Central memory CD8-positive, alpha-beta T cell (primary cell): ENCODE data around the gene TLX2.
A peak's percentile ranks its signal among the peaks of the same experiment; 100 is the strongest.

Experiments
- ATAC-seq: fragments of 150-1000 bp; cut with Tn5 transposase; replicated peaks from 2 replicates; pipeline ENCODE4 v1.10.0; 2022; ENCODE audit warnings: mild to moderate bottlenecking, moderate FRiP score, moderate number of reproducible peaks; ENCODE audit not compliant: poor library complexity, severe bottlenecking; ENCODE audit errors: extremely low read depth
- DNase-seq, 2 donors: peaks; one replicate each; pipeline ENCODE4 v3.0.0; 2021; ENCODE audit warnings: low spot score in 2 of 2
- H3K27ac Mint-ChIP-seq: one replicate; pipeline ENCODE4 v1.8.0; 2022; ENCODE audit warnings: low read depth, mild to moderate bottlenecking, moderate library complexity, mixed read lengths
- H3K27me3 Mint-ChIP-seq: one replicate; pipeline ENCODE4 v1.8.0; 2022; ENCODE audit warnings: mixed read lengths
- H3K36me3 Mint-ChIP-seq: one replicate; pipeline ENCODE4 v1.8.0; 2022; ENCODE audit warnings: mild to moderate bottlenecking, moderate library complexity, mixed read lengths; ENCODE audit not compliant: insufficient read depth
- H3K4me1 Mint-ChIP-seq: one replicate; pipeline ENCODE4 v1.8.0; 2022; ENCODE audit warnings: mixed read lengths
- H3K4me3 Mint-ChIP-seq: one replicate; pipeline ENCODE4 v1.8.0; 2022; ENCODE audit warnings: mild to moderate bottlenecking, moderate library complexity, mixed read lengths
- H3K9me3 Mint-ChIP-seq: one replicate; pipeline ENCODE4 v1.8.0; 2022; ENCODE audit warnings: mixed read lengths

TLX2 gene

GRCh38 chr2:74551942-74552913 lies 38.0 kb downstream of the TLX2 start:
- H3K27ac Mint-ChIP-seq, result peak overlapping the region; percentile 22
- peaks cover 42% of the 10 kb centered on the region for H3K27me3 Mint-ChIP-seq
- DNase-seq (no peak), ATAC-seq (no peak)
- H3K4me1 Mint-ChIP-seq, result peaks cover 12% of the 10 kb centered on the region
- H3K9me3 Mint-ChIP-seq, result no peaks in the 10 kb centered on the region
- H3K4me3 Mint-ChIP-seq, result peak overlapping the region; percentile 16
- peaks cover 27% of the 10 kb centered on the region for H3K36me3 Mint-ChIP-seq

- peak overlapping the region; percentile 88 for H3K27ac Mint-ChIP-seq
These were observed 38.9 kb downstream of the TLX2 start for GRCh38 chr2:74552914-74553811.

GRCh38 chr2:74553892-74554819 lies 39.9 kb downstream of the TLX2 start, which contains the start of the genes DOK1 and LOXL3:
Gene DOK1, plus strand, starts transcription at chr2:74554720. Its CDS starts 35 bp downstream, at chr2:74554755.
Gene LOXL3, minus strand, starts transcription at chr2:74553942. Its CDS starts 1,308 bp downstream, at chr2:74552634.
- Mint-ChIP-seq H3K27ac (peak within 1 kb of the TSS; percentile 88), H3K4me1 (peaks cover 12% of the 10 kb centered on the region), H3K36me3 (peaks cover 27% of the 10 kb centered on the region), H3K4me3 (peak within 1 kb of the TSS; percentile 88), H3K9me3 (no peaks in the 10 kb centered on the region), H3K27me3 (peaks cover 27% of the 10 kb centered on the region)
- DNase-seq (peak; percentile 75), ATAC-seq (peak; percentile 83)

More at GRCh38 chr2:74552914-74553811, 38.9 kb downstream of the TLX2 start:
- Mint-ChIP-seq H3K9me3 (no peaks in the 10 kb centered on the region), H3K36me3 (peaks cover 27% of the 10 kb centered on the region), H3K4me3 (peak overlapping the region; percentile 88), H3K27me3 (peaks cover 32% of the 10 kb centered on the region), H3K4me1 (peaks cover 12% of the 10 kb centered on the region)
- DNase-seq, result no peak
- ATAC-seq, result no peak

- H3K27me3 Mint-ChIP-seq, result peaks cover 21% of the 10 kb centered on the region
- peaks cover 27% of the 10 kb centered on the region for H3K36me3 Mint-ChIP-seq
- peaks cover 12% of the 10 kb centered on the region for H3K4me1 Mint-ChIP-seq
- H3K9me3 Mint-ChIP-seq, result no peaks in the 10 kb centered on the region
- DNase-seq (peak in 1 of 2 donors; percentile 34), ATAC-seq (peak; percentile 47)
- H3K4me3 Mint-ChIP-seq, result peak overlapping the region; percentile 88
- H3K27ac Mint-ChIP-seq, result peak overlapping the region; percentile 88
These were observed 40.7 kb downstream of the TLX2 start for GRCh38 chr2:74554820-74555531.

GRCh38 chr2:74555610-74556103 lies 41.4 kb downstream of the TLX2 start:
- no peak for DNase-seq
- Mint-ChIP-seq H3K4me1 (peaks cover 12% of the 10 kb centered on the region), H3K36me3 (peaks cover 27% of the 10 kb centered on the region), H3K27me3 (peaks cover 21% of the 10 kb centered on the region), H3K27ac (peak overlapping the region; percentile 88), H3K4me3 (peak overlapping the region; percentile 88), H3K9me3 (no peaks in the 10 kb centered on the region)
- ATAC-seq, result no peak

GRCh38 chr2:74556159-74556558 lies 41.9 kb downstream of the TLX2 start:
- Mint-ChIP-seq H3K9me3 (no peaks in the 10 kb centered on the region), H3K4me1 (peaks cover 12% of the 10 kb centered on the region), H3K4me3 (peak overlapping the region; percentile 88), H3K27me3 (peaks cover 17% of the 10 kb centered on the region), H3K27ac (peak overlapping the region; percentile 49), H3K36me3 (peaks cover 27% of the 10 kb centered on the region)
- no peak for DNase-seq
- no peak for ATAC-seq

- Mint-ChIP-seq H3K9me3 (no peaks in the 10 kb centered on the region), H3K4me3 (peak overlapping the region; percentile 88)
These were observed 42.7 kb downstream of the TLX2 start for GRCh38 chr2:74556831-74557370.

GRCh38 chr2:74558284-74559230 lies 44.3 kb downstream of the TLX2 start:
- ATAC-seq (no peak), DNase-seq (no peak)
- Mint-ChIP-seq H3K4me1 (peaks cover 10% of the 10 kb centered on the region), H3K27ac (no peak overlapping the region), H3K9me3 (no peaks in the 10 kb centered on the region), H3K4me3 (no peak overlapping the region), H3K27me3 (peaks cover 31% of the 10 kb centered on the region), H3K36me3 (peaks cover 22% of the 10 kb centered on the region)

More at GRCh38 chr2:74556831-74557370, 42.7 kb downstream of the TLX2 start:
- no peak for DNase-seq
- no peak for ATAC-seq
- Mint-ChIP-seq H3K4me1 (peaks cover 12% of the 10 kb centered on the region), H3K36me3 (peaks cover 27% of the 10 kb centered on the region), H3K27ac (no peak overlapping the region), H3K27me3 (peaks cover 16% of the 10 kb centered on the region)

- no peaks in the 10 kb centered on the region for H3K9me3 Mint-ChIP-seq
- ATAC-seq (no peak), DNase-seq (no peak)
- H3K36me3 Mint-ChIP-seq, result peaks cover 11% of the 10 kb centered on the region
- no peak overlapping the region for H3K4me3 Mint-ChIP-seq
- H3K27me3 Mint-ChIP-seq, result peaks cover 40% of the 10 kb centered on the region
- peaks cover 7% of the 10 kb centered on the region for H3K4me1 Mint-ChIP-seq
- H3K27ac Mint-ChIP-seq, result no peak overlapping the region
These were observed 45.7 kb downstream of the TLX2 start for GRCh38 chr2:74559912-74560311.

GRCh38 chr2:74560591-74560990 lies 46.3 kb downstream of the TLX2 start:
- H3K36me3 Mint-ChIP-seq, result peaks cover 6% of the 10 kb centered on the region
- no peak for DNase-seq
- ATAC-seq, result no peak
- H3K9me3 Mint-ChIP-seq, result no peaks in the 10 kb centered on the region
- peaks cover 1% of the 10 kb centered on the region for H3K4me1 Mint-ChIP-seq
- no peak overlapping the region for H3K27ac Mint-ChIP-seq
- H3K4me3 Mint-ChIP-seq, result no peak overlapping the region
- H3K27me3 Mint-ChIP-seq, result peaks cover 43% of the 10 kb centered on the region
